ENCODE data around the gene SDC1. TPM values are rescaled to one million over a fixed set of nuclear protein-coding genes. Genes with fewer than 3 reads are reported as not detected.

Gene SDC1
- total and polyA plus RNA-seq, 11 donors = 0.15 to 2.2 (median 0.36) TPM; not detected in 1

- H3K4me1 ChIP-seq = no peaks in the 10 kb centered on the region
- no peaks in the 10 kb centered on the region for H3K36me3 ChIP-seq
- H3K4me3 ChIP-seq = no peak overlapping the region
- DNase-seq (peak in 1 of 5 donors; percentile 2), ATAC-seq (no peak)
- no peak overlapping the region for H3K27ac ChIP-seq
- WGBS, 4 donors = 95 to 98% (median 96%) methylated on average over 5 of the region's 5 CpGs
- TF ChIP-seq CTCF (IDR thresholded peaks at IDR 0.05) (no peak), POLR2A (IDR thresholded peaks at IDR 0.05) (no peak)
- peaks cover 0 to under 1% (median 0%) of the 10 kb centered on the region in 12 donors for H3K9me3 ChIP-seq
- intact Hi-C loops (cut with DNase I) = no loop called here
- H3K27me3 ChIP-seq = peaks cover 0 to 11% (median 0%) of the 10 kb centered on the region in 9 donors
Observed at GRCh38 chr2:20232837-20233207, 7.9 kb upstream of the SDC1 start.

- Histone ChIP-seq H3K4me1 (no peaks in the 10 kb centered on the region), H3K27ac (no peak overlapping the region), H3K4me3 (no peak overlapping the region), H3K36me3 (no peaks in the 10 kb centered on the region), H3K27me3 (peaks cover 0 to 22% (median 4%) of the 10 kb centered on the region in 9 donors), H3K9me3 (no peaks in the 10 kb centered on the region)
- ATAC-seq = peak in 1 of 4 donors; percentile 29
- TF ChIP-seq CTCF (IDR thresholded peaks at IDR 0.05) (no peak), POLR2A (IDR thresholded peaks at IDR 0.05) (no peak)
- 66 to 77% (median 76%) methylated on average over 4 to 6 of the region's 6 CpGs for WGBS, 4 donors
- peak in 2 of 5 donors; percentile 10 to 39 for DNase-seq
- intact Hi-C loops (cut with DNase I) = no loop called here
Observed at GRCh38 chr2:20231598-20232026, 6.7 kb upstream of the SDC1 start.

GRCh38 chr2:20231159-20231558, 6.2 kb upstream of the SDC1 start:
- TF ChIP-seq POLR2A (IDR thresholded peaks at IDR 0.05) (no peak), CTCF (IDR thresholded peaks at IDR 0.05) (no peak)
- H3K36me3 ChIP-seq = no peaks in the 10 kb centered on the region
- intact Hi-C loops (cut with DNase I) = no loop called here
- H3K27ac ChIP-seq = no peak overlapping the region
- 72 to 83% (median 80%) methylated on average over 6 of the region's 6 CpGs for WGBS, 4 donors
- no peak overlapping the region for H3K4me3 ChIP-seq
- H3K27me3 ChIP-seq = peaks cover 0 to 27% (median 4%) of the 10 kb centered on the region in 9 donors
- no peaks in the 10 kb centered on the region for H3K4me1 ChIP-seq
- ATAC-seq (no peak), DNase-seq (peak in 1 of 5 donors; percentile 5)
- H3K9me3 ChIP-seq = no peaks in the 10 kb centered on the region

- TF ChIP-seq POLR2A (IDR thresholded peaks at IDR 0.05) = no peak
- TF ChIP-seq CTCF (IDR thresholded peaks at IDR 0.05) = no peak
- intact Hi-C loops (cut with DNase I) = no loop called here
- Histone ChIP-seq H3K36me3 (no peaks in the 10 kb centered on the region), H3K27ac (no peak overlapping the region), H3K27me3 (peaks cover 0 to 38% (median 7%) of the 10 kb centered on the region in 9 donors), H3K9me3 (no peaks in the 10 kb centered on the region), H3K4me1 (peaks cover 0 to 8% (median 5%) of the 10 kb centered on the region in 12 donors), H3K4me3 (no peak overlapping the region)
- no peak for DNase-seq
- 86 to 97% (median 91%) methylated on average over 4 of the region's 4 CpGs for WGBS, 4 donors
- no peak for ATAC-seq
Observed at GRCh38 chr2:20230114-20230425, 5.1 kb upstream of the SDC1 start.
